ENCODE data around the gene EHF. TPM values are rescaled to one million over a fixed set of nuclear protein-coding genes. Genes with fewer than 3 reads are reported as not detected.

The EHF gene
- polyA plus RNA-seq, 1 of the 3 experiments (the other 2 are of a cell fraction) = not detected

DNA sequence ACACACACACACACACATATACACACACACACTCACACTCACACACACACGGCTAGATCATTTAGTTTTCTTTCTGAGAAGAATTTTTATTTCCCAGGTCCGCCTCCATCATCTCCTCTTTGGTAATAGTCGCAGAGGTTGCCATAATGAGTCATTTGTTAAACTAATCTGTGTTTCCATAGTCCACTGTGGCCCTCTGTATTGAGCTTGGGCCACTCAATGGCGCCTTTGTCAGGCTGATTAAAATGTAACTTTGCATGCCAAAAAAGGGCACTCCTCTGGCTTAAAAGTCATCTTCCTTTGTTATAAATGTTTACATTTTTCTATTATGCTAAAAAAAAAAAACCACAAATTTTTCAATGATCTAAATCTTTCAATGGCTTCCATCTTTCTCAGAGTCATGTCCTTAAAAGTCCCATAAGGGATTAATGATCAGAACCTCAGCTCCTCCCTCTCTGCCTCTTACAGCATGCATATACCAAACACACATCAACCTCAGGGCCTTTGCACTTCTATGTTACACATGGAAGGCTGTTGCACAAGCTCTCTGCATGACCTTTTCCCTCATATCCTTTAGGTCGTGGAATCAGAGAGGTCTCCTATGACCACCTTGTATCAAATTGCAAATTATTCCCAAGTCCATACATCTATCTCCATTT is 35.3 kb downstream of the EHF start:
- Histone ChIP-seq H2AFZ (ENCODE audit: low read depth) (no peak overlapping the region), H3K79me2 (ENCODE audit: insufficient read depth) (no peaks in the 10 kb centered on the region), H3K9me2 (no peaks in the 10 kb centered on the region), H4K20me1 (ENCODE audit: insufficient read depth) (no peaks in the 10 kb centered on the region), H3F3A (replicated peaks; ENCODE audit: insufficient read depth) (no peaks in the 10 kb centered on the region), H3K9me3 (no peaks in the 10 kb centered on the region), H3K27me3 (ENCODE audit: insufficient read depth) (no peaks in the 10 kb centered on the region), H3K9ac (no peak overlapping the region), H3K36me3 (replicated peaks in 1 of 2; ENCODE audit: control insufficient read depth in 1 of 2, insufficient read depth in 2 of 2, low read length in 1 of 2) (no peaks in the 10 kb centered on the region), H3K4me2 (no peak overlapping the region), H3K27ac (ENCODE audit: low read depth in 2 of 2, low read length in 1 of 2) (no peak overlapping the region), H3K4me3 (ENCODE audit: low read depth in 2 of 2, low read length in 1 of 2) (no peak overlapping the region), H3K4me1 (ENCODE audit: control insufficient read depth in 1 of 2, insufficient read depth in 2 of 2, low read depth in 1 of 2, low read length in 1 of 2) (peaks cover 0 to 12% of the 10 kb centered on the region in 2 experiments; a peak in 1 of 4 replicates)
- ChIA-PET CTCF (no interaction called here), POLR2A (no interaction called here)
- DNase-seq = no peak
- no peak for TF ChIP-seq FOSL2 (IDR thresholded peaks at IDR 0.05; ENCODE audit: borderline replicate concordance, low read depth)
- no peak for TF ChIP-seq TAF1 (IDR thresholded peaks at IDR 0.05; ENCODE audit: borderline replicate concordance, low read depth, low read length)
- no peak for TF ChIP-seq ELF1 (IDR thresholded peaks at IDR 0.05)
- TF ChIP-seq RCOR1 (IDR thresholded peaks at IDR 0.05; ENCODE audit: low read length) = no peak
- TF ChIP-seq POLR2AphosphoS5 (IDR thresholded peaks at IDR 0.05; ENCODE audit: low read depth, low read length) = no peak
- no peak for TF ChIP-seq EP300 (IDR thresholded peaks at IDR 0.05; ENCODE audit: borderline replicate concordance in 1 of 2, low read depth in 1 of 2, low read length in 1 of 2)
- TF ChIP-seq GATA2 (CRISPR knock-in tag; IDR thresholded peaks at IDR 0.05) = no peak
- no peak for TF ChIP-seq SIN3A (IDR thresholded peaks at IDR 0.05; ENCODE audit: borderline replicate concordance, low read depth, low read length)
- 77% methylated on average over 5 of the region's 5 CpGs for WGBS (ENCODE audit: low lambda C conversion rate)

DNA sequence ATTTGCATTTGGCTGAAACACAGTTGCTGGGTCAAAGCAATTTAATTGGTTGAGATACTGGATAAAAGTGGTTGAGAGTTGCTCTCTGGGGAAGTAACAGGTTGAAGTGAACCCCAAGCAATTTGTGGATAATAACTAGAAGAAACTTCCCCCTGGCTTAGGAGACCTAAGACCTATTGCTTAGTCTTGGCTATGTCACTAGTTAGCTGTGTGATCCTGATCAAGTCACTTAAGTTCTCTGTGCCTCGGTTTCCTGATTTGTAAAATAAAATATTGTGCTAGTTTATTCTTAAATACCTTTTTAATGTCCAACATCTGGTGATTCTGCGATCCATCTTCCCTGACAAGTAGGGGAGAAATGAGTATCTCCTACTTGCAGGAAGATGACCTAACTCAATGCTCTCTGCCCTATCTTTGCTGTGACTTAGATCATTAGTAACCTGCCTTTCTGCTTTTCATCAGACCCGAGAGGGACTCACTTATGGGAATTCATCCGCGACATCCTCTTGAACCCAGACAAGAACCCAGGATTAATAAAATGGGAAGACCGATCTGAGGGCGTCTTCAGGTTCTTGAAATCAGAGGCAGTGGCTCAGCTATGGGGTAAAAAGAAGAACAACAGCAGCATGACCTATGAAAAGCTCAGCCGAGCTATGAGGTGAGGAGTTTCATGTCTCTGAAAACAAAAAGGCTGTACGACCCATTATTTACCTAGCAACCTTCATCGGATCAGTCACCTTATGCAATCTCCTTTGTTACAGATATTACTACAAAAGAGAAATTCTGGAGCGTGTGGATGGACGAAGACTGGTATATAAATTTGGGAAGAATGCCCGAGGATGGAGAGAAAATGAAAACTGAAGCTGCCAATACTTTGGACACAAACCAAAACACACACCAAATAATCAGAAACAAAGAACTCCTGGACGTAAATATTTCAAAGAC is 37.5 kb downstream of the EHF start:
- H3K9me2 ChIP-seq = no peaks in the 10 kb centered on the region; the same call in 1 of the 2 replicates
- H3K36me3 ChIP-seq (replicated peaks in 1 of 2; ENCODE audit: control insufficient read depth in 1 of 2, insufficient read depth in 2 of 2, low read length in 1 of 2) = no peaks in the 10 kb centered on the region
- H3F3A ChIP-seq (replicated peaks; ENCODE audit: insufficient read depth) = no peaks in the 10 kb centered on the region
- peaks cover 0 to 12% of the 10 kb centered on the region in 2 experiments; a peak in 1 of 4 replicates for H3K4me1 ChIP-seq (ENCODE audit: control insufficient read depth in 1 of 2, insufficient read depth in 2 of 2, low read depth in 1 of 2, low read length in 1 of 2)
- H3K27ac ChIP-seq (ENCODE audit: low read depth in 2 of 2, low read length in 1 of 2) = no peak overlapping the region
- no peaks in the 10 kb centered on the region for H3K79me2 ChIP-seq (ENCODE audit: insufficient read depth)
- no peaks in the 10 kb centered on the region; the same call in 1 of the 2 replicates for H3K27me3 ChIP-seq (ENCODE audit: insufficient read depth)
- H4K20me1 ChIP-seq (ENCODE audit: insufficient read depth) = no peaks in the 10 kb centered on the region
- DNase-seq = no peak
- no peak overlapping the region for H2AFZ ChIP-seq (ENCODE audit: low read depth)
- CTCF ChIA-PET = interaction anchor here (0.7 kb wide), 1 partner anchor 18 kb away, joined by 3 read pairs; no protein-coding TSS in a partner anchor
- H3K9ac ChIP-seq = no peak overlapping the region
- H3K4me3 ChIP-seq (ENCODE audit: low read depth in 2 of 2, low read length in 1 of 2) = no peak overlapping the region
- no peak overlapping the region for H3K4me2 ChIP-seq
- TF ChIP-seq, protein P1, sequence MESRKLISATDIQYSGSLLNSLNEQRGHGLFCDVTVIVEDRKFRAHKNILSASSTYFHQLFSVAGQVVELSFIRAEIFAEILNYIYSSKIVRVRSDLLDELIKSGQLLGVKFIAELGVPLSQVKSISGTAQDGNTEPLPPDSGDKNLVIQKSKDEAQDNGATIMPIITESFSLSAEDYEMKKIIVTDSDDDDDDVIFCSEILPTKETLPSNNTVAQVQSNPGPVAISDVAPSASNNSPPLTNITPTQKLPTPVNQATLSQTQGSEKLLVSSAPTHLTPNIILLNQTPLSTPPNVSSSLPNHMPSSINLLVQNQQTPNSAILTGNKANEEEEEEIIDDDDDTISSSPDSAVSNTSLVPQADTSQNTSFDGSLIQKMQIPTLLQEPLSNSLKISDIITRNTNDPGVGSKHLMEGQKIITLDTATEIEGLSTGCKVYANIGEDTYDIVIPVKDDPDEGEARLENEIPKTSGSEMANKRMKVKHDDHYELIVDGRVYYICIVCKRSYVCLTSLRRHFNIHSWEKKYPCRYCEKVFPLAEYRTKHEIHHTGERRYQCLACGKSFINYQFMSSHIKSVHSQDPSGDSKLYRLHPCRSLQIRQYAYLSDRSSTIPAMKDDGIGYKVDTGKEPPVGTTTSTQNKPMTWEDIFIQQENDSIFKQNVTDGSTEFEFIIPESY (IDR thresholded peaks at IDR 0.05; ENCODE audit: borderline replicate concordance, low read depth) = no peak
- no peak for TF ChIP-seq POLR2AphosphoS5 (IDR thresholded peaks at IDR 0.05; ENCODE audit: low read depth, low read length)
- TF ChIP-seq, protein P2, sequence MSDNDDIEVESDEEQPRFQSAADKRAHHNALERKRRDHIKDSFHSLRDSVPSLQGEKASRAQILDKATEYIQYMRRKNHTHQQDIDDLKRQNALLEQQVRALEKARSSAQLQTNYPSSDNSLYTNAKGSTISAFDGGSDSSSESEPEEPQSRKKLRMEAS (IDR thresholded peaks at IDR 0.05; ENCODE audit: low read depth) = no peak
- no peak for TF ChIP-seq TAF1 (IDR thresholded peaks at IDR 0.05; ENCODE audit: borderline replicate concordance, low read depth, low read length)
- TF ChIP-seq RCOR1 (IDR thresholded peaks at IDR 0.05; ENCODE audit: low read length) = no peak
- no peak for TF ChIP-seq GABPA (IDR thresholded peaks at IDR 0.05; ENCODE audit: low read depth)
- no peak for TF ChIP-seq RFX5 (IDR thresholded peaks at IDR 0.05; ENCODE audit: low read length)
- no peak for TF ChIP-seq CHD2 (IDR thresholded peaks at IDR 0.05; ENCODE audit: low read length, partially characterized antibody)
- TF ChIP-seq SIN3A (IDR thresholded peaks at IDR 0.05; ENCODE audit: borderline replicate concordance, low read depth, low read length) = no peak
- H3K9me3 ChIP-seq = no peaks in the 10 kb centered on the region
- POLR2A ChIA-PET = no interaction called here
- 71% methylated on average over 14 of the region's 14 CpGs for WGBS (ENCODE audit: low lambda C conversion rate)

All from SK-N-SH (cell line).